Motor neuron (in vitro differentiated cells): Measurements from ENCODE around the gene RACGAP1. TPM values are rescaled to one million over a fixed set of nuclear protein-coding genes. Genes with fewer than 3 reads are reported as not detected.

Experiments
- ATAC-seq, 8 experiments: fragments of 200-7000 bp; cut with Tn5 transposase; replicated peaks in 6 of 8; 2 replicates each; pipeline ENCODE4 v1.8.0; 2021; ENCODE audit warnings: mild to moderate bottlenecking in 8 of 8, moderate library complexity in 8 of 8
- H3K27ac ChIP-seq, 2 donors: fragments of 250-450 bp; sonication (Bioruptor Pico); 2 replicates each; pipeline ENCODE4 v1.9.0; 2021; ENCODE audit warnings: antibody characterized with exemption in 2 of 2, mild to moderate bottlenecking in 2 of 2, moderate library complexity in 1 of 2
- H3K4me1 ChIP-seq, 2 donors: fragments of 250-450 bp; sonication (Bioruptor Pico); replicated peaks in 1 of 2; 2 replicates each; pipeline ENCODE4 v1.6.1; 2021; ENCODE audit warnings: antibody characterized with exemption in 2 of 2, mild to moderate bottlenecking in 2 of 2, moderate library complexity in 1 of 2
- H3K4me3 ChIP-seq, 5 donors: fragments of 250-450 bp; sonication (Bioruptor Pico); 2 replicates each; pipeline ENCODE4 v1.9.0; 2021; ENCODE audit warnings: antibody characterized with exemption in 5 of 5, mild to moderate bottlenecking in 5 of 5, moderate library complexity in 4 of 5
- WGBS, 10 experiments: fragments of 450-650 bp; shearing (Covaris generic); methylation state at CpG; one replicate each; pipeline ENCODE4 v1.0.0; 2022; 5-methylcytosine and 5-hydroxymethylcytosine counted together
- in situ Hi-C, 9 experiments: fragments of 400-800 bp; cut with MboI; loops; one replicate each; pipeline ENCODE4 v1.15.0; 2021; ENCODE audit warnings: low sequenced_read_pairs in 9 of 9, low pct_unique_long_range_greater_than_20kb in 2 of 9; ENCODE audit not compliant: unreplicated experiment in 9 of 9
- total RNA-seq, 8 experiments: library from RNA; unstranded; fragments of 300-600 nt; gene quantifications; 2 replicates each; pipeline versions ENCODE4 v1.2.3 to v1.2.4, GENCODE V29; 2022

Gene RACGAP1
- total RNA-seq = 10 to 100 TPM in 6 of 8 experiments, 1 to 10 TPM in 2; 7.1 to 74.8 (median 17.6) TPM

GRCh38 chr12:50025187-50026059, at the start of gene RACGAP1:
Gene RACGAP1, minus strand, starts transcription at chr12:50025494. Its CDS starts 8,779 bp downstream, at chr12:50016715.
- in situ Hi-C loops = no loop called here

DNA sequence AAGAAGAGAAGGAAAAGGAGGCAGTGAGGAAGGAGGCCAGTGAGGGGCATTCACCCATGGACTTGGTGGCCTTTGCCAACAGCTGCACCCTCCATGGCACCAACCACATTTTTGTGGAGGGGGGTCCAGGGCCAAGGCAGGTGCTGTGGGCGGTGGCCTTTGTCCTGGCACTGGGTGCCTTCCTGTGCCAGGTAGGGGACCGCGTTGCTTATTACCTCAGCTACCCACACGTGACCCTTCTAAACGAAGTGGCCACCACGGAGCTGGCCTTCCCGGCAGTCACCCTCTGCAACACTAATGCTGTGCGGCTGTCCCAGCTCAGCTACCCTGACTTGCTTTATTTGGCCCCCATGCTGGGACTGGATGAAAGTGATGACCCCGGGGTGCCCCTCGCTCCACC, 48.4 kb upstream of the RACGAP1 start:
- Histone ChIP-seq H3K4me3 (no peak overlapping the region), H3K27ac (no peak overlapping the region), H3K4me1 (peaks cover 3% of the 10 kb centered on the region in 2 donors)
- in situ Hi-C loops = loop anchor here in 6 of 9 experiments (10.0 to 25.0 kb wide), 4 partner anchors 101 to 211 kb away; partner anchors contain the start of genes AQP5 (in 4 of the 6), AQP2 (in 3 of the 6) and AQP6 (in 3 of the 6)
- WGBS, 10 experiments = 70 to 87% (median 75%) methylated on average over 3 to 6 of the region's 10 CpGs; no CpG with 5 or more reads in 6 of the 10 experiments
- no peak for ATAC-seq

More at GRCh38 chr12:50025187-50026059, at the start of gene RACGAP1:
- Histone ChIP-seq H3K27ac (peak within 1 kb of the TSS; percentile 55 to 67), H3K4me1 (peaks cover 3 to 20% of the 10 kb centered on the region in 2 donors), H3K4me3 (peak within 1 kb of the TSS; percentile 54 to 82 (median 75))
- peak; percentile 98 to 100 (median 99) for ATAC-seq
- WGBS, 10 experiments = 4 to 45% (median 25%) methylated on average over 2 to 30 of the region's 47 CpGs; no CpG with 5 or more reads in 1 of the 10 experiments

DNA sequence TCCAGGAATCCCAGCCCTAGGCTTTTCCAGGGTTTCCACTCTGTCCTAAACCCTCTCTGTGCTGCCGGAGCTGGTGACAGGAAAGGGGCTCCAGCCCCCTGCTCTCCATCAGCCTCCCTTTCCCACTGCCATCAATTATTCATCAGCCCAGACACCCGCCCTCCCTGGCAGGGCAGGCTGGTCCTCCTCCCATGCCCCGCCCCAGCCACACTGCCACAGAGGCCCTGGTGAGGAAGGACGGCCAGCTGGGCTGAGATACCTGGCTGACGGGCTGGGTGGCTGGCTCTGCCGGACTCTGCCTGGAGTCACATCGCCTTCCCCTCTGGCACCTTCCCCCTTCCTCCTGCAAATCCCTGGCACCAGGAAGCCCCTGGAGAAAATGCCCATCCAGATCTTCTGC, 47.9 kb upstream of the RACGAP1 start:
- in situ Hi-C loops = loop anchor here in 6 of 9 experiments (10.0 to 25.0 kb wide), 4 partner anchors 102 to 211 kb away; partner anchors contain the start of genes AQP5 (in 4 of the 6), AQP2 (in 3 of the 6) and AQP6 (in 3 of the 6)
- no peak overlapping the region for H3K4me3 ChIP-seq
- no peak for ATAC-seq
- no peak overlapping the region for H3K27ac ChIP-seq
- H3K4me1 ChIP-seq = peaks cover 3% of the 10 kb centered on the region in 2 donors
- WGBS, 10 experiments = 86% methylated on average over 2 of the region's 7 CpGs; no CpG with 5 or more reads in 9 of the 10 experiments

DNA sequence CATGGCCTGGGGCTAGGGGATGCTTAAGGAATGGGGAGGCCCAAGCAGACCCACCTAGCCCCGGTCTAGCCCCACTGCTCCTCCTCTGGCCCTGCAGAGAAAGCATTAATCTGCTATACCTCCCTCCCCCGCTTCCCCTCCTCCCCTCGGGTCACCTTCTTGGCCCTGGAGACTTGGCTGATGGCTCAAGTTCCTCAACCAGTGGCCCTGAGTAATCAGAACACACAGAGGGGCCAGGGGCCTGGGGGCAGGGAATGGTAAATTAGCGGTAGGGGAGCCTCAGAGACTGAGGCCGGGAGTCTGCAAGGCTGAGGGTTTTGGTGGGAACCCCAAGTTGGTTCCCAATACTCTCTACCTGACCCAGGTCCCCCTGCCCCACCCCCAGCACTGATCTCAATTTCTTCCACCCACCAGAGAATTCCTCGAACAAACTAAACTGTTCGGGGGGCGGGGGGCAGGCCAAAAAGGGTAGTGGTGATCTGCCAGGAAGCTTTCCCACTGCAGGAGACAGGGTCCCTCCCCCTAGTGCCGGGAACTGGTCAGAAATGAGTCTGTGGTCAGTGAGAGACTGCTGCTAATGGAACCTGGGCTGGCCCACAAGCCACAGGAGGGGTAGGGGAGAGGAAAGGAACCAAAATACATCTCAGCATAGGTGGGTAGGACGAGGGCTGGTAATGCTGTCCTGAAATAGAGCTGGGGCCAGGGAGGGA, 47.1 kb upstream of the RACGAP1 start:
- in situ Hi-C loops = loop anchor here in 6 of 9 experiments (10.0 to 25.0 kb wide), 4 partner anchors 102 to 210 kb away; partner anchors contain the start of genes AQP5 (in 4 of the 6), AQP2 (in 3 of the 6) and AQP6 (in 3 of the 6)
- Histone ChIP-seq H3K4me1 (peaks cover 3% of the 10 kb centered on the region in 2 donors), H3K27ac (no peak overlapping the region), H3K4me3 (no peak overlapping the region)
- ATAC-seq = no peak
- 60 to 80% methylated on average over 1 to 2 of the region's 10 CpGs; no CpG with 5 or more reads in 8 of the 10 experiments for WGBS, 10 experiments

DNA sequence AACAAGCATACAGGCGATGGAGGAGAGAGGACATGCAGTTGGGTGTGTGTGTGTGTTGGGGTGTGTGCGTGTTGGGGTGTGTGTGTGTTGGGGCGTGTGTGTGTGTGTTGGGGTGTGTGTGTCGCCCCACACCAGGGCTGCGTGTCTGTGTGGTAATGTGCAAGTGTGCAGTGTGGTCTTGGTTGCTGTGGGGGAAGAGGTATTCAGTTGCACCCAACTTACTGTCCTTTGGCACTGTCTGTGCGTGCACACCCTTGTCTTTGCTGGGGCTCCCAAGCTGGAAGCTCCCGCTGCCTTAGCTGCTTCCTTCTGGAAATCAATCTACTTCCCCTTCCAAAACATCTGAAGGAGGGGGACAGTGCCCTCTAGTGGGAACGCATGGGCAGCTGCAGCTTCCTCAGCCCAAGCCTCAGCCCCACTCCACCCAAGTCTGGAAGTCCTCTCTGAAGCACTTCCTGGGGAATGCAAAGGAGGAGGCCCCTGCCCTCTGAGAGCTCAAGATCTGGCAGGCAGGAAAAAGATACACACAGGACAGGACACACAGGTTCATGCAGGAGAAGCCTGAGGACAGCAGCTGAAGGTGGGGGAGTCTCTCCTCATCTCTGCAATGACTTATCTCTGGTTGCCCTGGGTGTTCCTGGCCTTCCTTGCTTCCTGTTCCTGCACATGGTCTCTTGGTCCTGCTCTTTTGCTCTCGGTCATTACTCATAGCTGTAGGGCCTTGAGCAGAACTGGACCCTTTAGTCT, 45.2 kb upstream of the RACGAP1 start:
- Histone ChIP-seq H3K27ac (no peak overlapping the region), H3K4me1 (peaks cover 3% of the 10 kb centered on the region in 2 donors), H3K4me3 (no peak overlapping the region)
- peak; percentile 70 to 85 (median 76) for ATAC-seq
- WGBS, 10 experiments = 0 to 67% (median 36%) methylated on average over 1 to 5 of the region's 9 CpGs; no CpG with 5 or more reads in 2 of the 10 experiments
- in situ Hi-C loops = loop anchor here in 6 of 9 experiments (10.0 to 25.0 kb wide), 4 partner anchors 104 to 208 kb away; partner anchors contain the start of genes AQP5 (in 4 of the 6), AQP2 (in 3 of the 6) and AQP6 (in 3 of the 6)

GRCh38 chr12:50069539-50069938, 44.2 kb upstream of the RACGAP1 start:
- H3K27ac ChIP-seq = no peak overlapping the region
- no peak overlapping the region for H3K4me3 ChIP-seq
- 81 to 100% (median 100%) methylated on average over 1 to 3 of the region's 3 CpGs for WGBS, 10 experiments
- no peak for ATAC-seq
- peaks cover 3% of the 10 kb centered on the region in 2 donors for H3K4me1 ChIP-seq
- in situ Hi-C loops = loop anchor here in 4 of 9 experiments (25.0 kb wide), 2 partner anchors 107 to 207 kb away; partner anchors contain the start of genes AQP2 (in 3 of the 4), AQP5 (in 3 of the 4) and AQP6 (in 3 of the 4)

GRCh38 chr12:50069069-50069468, 43.8 kb upstream of the RACGAP1 start:
- Histone ChIP-seq H3K4me1 (peaks cover 3% of the 10 kb centered on the region in 2 donors), H3K4me3 (no peak overlapping the region), H3K27ac (no peak overlapping the region)
- no peak for ATAC-seq
- 83 to 100% (median 96%) methylated on average over 3 to 5 of the region's 5 CpGs; no CpG with 5 or more reads in 2 of the 10 experiments for WGBS, 10 experiments
- in situ Hi-C loops = loop anchor here in 4 of 9 experiments (25.0 kb wide), 2 partner anchors 107 to 207 kb away; partner anchors contain the start of genes AQP2 (in 3 of the 4), AQP5 (in 3 of the 4) and AQP6 (in 3 of the 4)

DNA sequence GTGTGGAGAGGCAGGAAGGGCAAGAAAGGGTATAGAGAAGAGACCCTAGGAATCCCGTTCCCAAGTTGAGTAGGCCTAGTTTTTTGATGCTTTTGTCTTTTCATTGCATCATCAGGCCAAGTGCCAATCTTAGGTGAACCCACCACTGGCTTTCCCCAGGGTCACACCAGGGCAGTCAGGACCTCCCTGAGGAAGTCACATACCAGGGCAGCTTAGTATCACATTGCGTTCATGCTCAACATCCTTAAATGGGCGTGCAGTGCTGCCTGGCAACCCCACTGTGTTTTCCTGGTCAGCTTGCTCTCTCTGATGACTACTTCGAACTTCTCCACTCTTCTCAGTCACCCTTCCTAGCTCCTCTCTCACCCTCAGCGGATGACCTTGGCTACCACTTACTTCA, 41.1 kb upstream of the RACGAP1 start:
- H3K4me3 ChIP-seq = no peak overlapping the region
- no peak overlapping the region for H3K27ac ChIP-seq
- in situ Hi-C loops = loop anchor here in 4 of 9 experiments (25.0 kb wide), 2 partner anchors 104 to 204 kb away; partner anchors contain the start of genes AQP2 (in 3 of the 4), AQP5 (in 3 of the 4) and AQP6 (in 3 of the 4)
- H3K4me1 ChIP-seq = peaks cover 3% of the 10 kb centered on the region in 2 donors
- ATAC-seq = peak in 2 of 8 experiments; percentile 30 to 35
- 51 to 82% (median 69%) methylated on average over 2 to 5 of the region's 5 CpGs; no CpG with 5 or more reads in 4 of the 10 experiments for WGBS, 10 experiments

DNA sequence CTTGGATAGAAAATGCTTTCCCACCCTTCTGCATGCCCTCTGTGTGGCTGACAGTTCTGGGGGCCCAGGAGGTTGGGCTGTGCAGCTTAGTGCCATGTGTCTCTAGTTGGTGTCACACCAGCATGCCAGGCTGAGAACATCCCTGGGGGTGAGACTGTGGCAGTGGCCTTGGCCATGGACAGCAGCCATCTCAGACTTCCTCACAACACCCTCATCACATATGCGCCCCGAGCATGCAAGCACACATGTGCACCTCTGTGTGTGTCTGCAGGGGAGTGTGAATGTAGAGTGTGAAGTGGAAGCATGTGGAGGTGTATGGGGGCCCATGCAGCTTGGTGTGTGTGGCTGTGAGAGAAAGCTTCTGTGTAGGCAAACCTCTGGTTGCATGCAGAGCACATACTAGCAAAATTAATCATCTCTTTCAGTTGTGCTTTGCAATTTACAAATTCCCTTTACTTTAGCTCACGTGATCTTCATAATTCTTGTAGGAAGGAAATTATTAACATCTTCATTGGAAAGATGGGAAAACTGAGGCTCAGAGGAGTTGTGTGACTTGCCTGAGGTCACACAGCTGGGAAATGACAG, 40.5 kb upstream of the RACGAP1 start:
- no peak overlapping the region for H3K27ac ChIP-seq
- in situ Hi-C loops = loop anchor here in 4 of 9 experiments (25.0 kb wide), 2 partner anchors 104 to 204 kb away; partner anchors contain the start of genes AQP2 (in 3 of the 4), AQP5 (in 3 of the 4) and AQP6 (in 3 of the 4)
- ATAC-seq = no peak
- H3K4me1 ChIP-seq = peaks cover 3% of the 10 kb centered on the region in 2 donors
- WGBS, 10 experiments = 0 to 100% (median 69%) methylated on average over 1 to 3 of the region's 3 CpGs; no CpG with 5 or more reads in 2 of the 10 experiments
- no peak overlapping the region for H3K4me3 ChIP-seq

GRCh38 chr12:50062728-50063460, 37.6 kb upstream of the RACGAP1 start:
- WGBS, 10 experiments = 96% methylated on average over 3 of the region's 5 CpGs; no CpG with 5 or more reads in 9 of the 10 experiments
- no peak overlapping the region for H3K27ac ChIP-seq
- ATAC-seq = peak in 6 of 8 experiments; percentile 35 to 69 (median 49)
- H3K4me3 ChIP-seq = no peak overlapping the region
- H3K4me1 ChIP-seq = peaks cover 5 to 6% of the 10 kb centered on the region in 2 donors
- in situ Hi-C loops = loop anchor here in 4 of 9 experiments (25.0 kb wide), 2 partner anchors 101 to 201 kb away; partner anchors contain the start of genes AQP2 (in 3 of the 4), AQP5 (in 3 of the 4) and AQP6 (in 3 of the 4)
